NCI-H446 treated with DMSO at 0.1 percent for 48 hours (cell line): ENCODE results near the gene MBD3L4.
A peak's percentile ranks its signal among the peaks of the same experiment; 100 is the strongest.
"Not testable (repeated sequence)": the region's sequence is repeated elsewhere in the genome, so short reads cannot be mapped to it uniquely, and the experiment has no call there.

Experiments used
- DNase-seq: peaks from one replicate; lab custom pipeline; 2025; lab: John Stamatoyannopoulos, UW

Gene MBD3L4

DNA sequence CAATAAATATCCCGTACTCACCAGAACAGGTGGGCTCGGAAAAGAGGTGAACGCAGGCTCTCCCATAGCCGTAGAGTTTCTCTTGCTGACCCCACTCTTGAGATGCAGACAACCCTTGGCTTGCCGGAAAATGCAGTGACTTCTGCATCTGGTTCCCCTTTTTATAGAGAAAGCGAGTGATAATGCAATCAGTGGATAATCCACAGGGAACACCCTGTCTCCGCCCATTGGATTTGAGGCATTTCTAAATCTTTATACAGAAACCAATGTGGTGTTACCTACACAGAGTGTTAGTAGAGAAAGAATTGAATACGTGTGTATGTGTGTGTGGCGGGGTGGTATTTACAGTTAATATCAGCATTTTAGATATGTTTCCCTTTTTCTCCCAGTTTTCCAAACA lies at the start of gene MBD3L4:
Gene MBD3L4 (minus strand): TSS at position 101 of the 400 bp plus-strand sequence. CDS start 35 bp downstream, at position 66.
- not testable (repeated sequence) for DNase-seq

DNA sequence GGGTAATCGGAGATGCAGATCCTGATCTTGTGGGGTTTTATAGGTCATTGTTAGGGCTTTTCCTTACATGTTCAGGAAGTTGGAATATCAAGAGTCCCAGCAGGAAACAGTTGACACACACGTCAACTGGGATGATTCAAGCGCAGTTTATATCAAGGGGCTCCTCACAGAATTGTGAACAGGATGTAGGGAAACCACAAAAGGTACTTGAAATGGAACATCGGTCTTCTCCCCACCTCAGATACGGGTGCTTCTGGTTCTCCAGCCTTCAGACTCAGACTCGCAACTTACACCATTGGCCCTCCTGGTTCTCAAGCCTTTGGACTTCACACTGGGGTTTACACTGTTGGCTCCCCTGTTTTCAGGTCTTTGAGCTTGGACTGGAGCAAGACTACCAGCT lies 49.0 kb upstream of the MBD3L4 start:
- no peak for DNase-seq

DNA sequence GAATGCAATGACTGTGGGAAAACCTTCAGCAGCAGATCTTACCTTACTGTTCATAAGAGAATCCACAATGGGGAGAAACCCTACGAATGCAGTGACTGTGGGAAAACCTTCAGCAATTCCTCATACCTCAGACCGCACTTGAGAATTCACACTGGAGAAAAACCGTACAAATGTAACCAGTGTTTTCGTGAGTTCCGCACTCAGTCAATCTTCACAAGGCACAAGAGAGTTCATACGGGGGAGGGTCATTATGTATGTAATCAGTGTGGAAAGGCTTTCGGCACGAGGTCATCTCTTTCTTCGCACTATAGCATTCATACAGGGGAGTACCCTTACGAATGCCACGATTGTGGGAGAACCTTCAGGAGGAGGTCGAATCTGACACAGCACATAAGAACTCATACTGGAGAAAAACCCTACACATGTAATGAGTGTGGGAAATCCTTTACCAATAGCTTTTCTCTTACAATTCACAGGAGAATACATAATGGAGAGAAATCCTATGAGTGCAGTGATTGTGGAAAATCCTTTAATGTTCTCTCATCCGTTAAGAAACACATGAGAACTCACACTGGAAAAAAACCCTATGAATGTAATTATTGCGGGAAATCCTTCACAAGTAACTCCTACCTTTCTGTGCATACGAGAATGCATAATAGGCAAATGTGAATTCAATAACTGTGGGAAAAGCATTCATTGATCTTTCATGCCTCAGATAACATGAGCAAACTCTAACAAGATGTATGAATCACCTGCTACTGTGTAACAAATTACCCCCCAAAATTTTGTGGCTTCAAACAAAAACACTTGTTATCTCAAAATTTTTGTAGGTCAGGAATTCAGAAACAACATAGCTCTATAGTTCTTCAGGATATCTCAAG lies 43.3 kb upstream of the MBD3L4 start:
- DNase-seq: no peak

DNA sequence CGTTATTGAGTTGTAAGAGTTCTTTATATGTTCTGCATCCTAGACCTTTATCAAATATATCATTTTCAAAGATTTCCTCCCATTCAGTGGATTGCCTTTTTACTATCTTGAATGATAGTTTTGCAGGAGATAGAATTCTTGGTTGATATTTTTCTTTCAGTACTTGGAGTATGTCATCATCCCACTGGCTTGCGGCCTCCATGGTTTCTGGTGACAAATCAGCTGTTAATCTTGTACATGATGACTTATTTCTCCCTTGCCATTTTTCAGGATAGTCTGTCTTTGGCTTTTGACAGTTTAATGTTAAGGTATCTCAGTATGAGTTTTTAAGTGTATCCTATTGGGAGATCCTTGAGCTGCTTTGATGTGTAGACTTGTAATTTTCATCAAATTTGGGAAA lies 38.0 kb upstream of the MBD3L4 start:
- DNase-seq: no peak

DNA sequence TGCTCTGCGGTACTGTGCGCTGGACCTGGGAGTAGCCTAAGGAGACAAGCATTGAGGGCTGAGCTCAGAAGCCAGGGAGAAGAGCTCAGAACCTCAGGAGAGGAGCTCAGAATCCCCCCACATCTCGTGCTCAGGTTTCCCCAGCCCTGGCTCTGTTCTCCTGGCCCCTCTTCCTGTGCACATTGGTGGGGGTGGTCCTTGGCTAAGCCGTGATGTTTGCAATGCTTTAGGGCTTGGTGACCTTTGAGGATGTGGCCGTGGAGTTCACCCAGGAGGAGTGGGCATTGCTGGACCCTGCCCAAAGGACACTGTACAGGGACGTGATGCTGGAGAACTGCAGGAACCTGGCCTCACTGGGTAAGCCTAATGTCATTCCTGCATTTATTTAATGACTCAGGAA lies 36.2 kb upstream of the MBD3L4 start:
- DNase-seq: no peak

DNA sequence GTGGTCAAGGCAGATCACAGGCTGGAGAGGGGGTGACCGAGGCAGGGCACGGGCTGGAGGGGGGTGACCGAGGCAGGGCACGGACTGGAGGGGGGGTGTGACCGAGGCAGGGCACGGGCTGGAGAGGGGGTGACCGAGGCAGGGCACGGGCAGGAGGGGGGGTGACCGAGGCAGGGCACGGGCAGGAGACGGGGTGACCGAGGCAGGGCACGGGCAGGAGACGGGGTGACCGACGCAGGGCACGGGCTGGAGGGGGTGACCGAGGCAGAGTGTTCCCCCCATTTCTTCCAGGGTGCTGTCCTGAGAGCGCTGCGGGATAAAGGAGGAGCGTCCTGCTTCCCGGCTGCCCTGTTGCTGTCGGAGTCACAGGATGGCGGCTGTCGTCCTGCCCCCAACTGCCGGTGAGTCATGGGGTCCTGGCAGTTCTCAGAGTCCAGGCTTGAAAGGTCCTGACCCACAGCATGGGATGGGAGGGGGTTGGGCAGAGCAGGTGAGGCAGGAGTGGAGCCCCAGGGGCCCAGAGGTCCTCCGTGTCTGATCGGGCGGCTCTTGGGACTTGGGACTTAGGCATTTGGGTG lies 34.8 kb upstream of the MBD3L4 start:
- no peak for DNase-seq

DNA sequence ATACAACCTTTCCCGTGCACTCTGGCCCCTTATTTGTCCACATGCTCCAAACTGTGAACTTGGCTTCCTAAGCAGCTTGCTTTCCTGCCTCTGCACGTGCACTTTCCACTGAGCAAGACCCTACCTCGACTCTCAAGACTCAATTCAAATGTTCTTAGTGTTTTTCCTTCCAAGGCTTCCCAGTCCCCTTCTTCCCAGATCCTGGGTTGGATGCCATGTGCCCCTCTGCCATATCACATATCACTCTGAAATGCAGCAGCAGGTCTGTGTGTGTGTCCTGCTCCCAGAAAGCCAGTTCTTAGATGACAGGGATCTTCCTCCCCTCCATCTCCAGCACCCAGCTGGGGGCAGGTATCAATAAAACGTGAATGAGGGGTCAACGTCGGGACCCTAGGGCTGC lies 32.6 kb upstream of the MBD3L4 start:
- DNase-seq: no peak

DNA sequence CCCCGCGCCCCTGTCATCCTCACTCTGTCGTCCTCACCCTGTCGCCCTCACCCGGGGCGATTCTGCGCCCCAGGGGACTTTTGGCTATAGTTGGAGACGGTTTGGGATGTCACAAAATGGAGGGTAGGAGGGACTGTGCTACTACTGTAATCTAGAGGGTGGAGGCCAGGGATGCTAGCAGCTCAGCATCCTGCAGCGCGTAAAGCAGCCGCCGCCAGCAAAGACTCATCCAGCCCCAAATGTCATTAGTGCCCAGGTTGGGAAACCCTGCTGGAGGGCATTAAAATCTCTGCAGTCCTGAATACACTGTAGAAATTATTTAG lies 29.9 kb upstream of the MBD3L4 start:
- DNase-seq: no peak

DNA sequence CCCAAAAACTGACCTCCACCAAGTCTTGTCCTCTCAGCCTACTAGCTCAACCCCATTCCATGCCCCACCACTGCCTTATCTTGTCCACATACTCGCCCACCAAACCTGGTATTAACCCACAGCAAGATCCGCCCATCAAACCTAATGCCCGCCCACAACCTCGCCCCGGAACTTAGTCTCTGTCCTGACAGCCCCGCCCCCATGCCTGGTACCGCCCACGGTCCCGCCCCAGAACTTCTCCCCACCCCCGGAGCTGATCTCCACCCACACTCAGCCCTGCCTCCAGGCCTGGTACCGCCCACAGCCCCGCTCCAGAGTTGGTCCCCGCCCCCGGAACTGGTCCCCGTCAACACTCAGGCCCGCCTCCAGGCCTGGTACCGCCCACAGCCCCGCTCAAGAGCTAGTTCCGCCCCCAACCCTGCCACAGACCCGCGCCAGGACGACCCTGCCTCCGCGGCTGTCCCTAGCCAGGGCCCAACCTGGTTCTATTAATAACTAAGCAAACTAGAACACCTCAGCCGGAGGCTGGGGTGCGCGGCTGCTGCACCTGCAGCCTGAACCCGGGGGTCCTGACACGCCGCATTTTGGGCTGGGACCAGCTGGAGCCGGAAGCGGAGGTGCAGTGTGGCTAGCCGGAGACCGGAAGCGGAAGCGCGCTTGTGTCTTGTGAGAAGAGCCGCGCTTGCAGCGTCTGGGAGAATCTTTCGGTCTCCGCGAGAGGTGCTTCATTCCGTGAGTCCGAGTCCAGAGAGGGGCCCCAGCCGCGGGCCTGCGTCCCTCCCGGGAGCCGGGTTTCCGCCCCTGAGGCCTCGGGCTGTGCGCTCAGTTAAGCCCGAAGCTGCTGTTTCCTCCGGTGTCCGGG lies 29.3 kb upstream of the MBD3L4 start, which contains the start of gene ZNF557:
Gene ZNF557 (plus strand): TSS at position 662 of the 862 bp plus-strand sequence. CDS start 5,372 bp downstream, outside the sequence.
- DNase-seq: peak; percentile 93

DNA sequence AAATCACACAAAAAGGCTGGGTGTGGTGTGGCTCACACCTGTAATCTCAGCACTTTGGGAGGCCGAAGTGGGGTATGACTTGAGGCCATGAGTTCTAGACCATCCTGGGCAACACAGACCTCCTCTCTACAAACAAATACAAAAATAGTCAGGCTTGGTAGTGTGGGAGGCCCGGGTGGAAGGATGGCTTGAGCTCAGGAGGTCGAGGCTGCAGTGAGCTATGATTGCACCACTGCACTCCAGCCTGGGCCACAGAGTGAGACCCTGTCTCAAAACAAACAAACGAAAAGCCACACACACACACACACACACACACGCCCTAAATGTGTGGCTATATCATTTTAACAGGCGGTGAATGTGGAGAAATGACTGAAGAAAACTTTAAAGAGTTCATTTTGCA lies 28.6 kb upstream of the MBD3L4 start:
- DNase-seq: no peak

DNA sequence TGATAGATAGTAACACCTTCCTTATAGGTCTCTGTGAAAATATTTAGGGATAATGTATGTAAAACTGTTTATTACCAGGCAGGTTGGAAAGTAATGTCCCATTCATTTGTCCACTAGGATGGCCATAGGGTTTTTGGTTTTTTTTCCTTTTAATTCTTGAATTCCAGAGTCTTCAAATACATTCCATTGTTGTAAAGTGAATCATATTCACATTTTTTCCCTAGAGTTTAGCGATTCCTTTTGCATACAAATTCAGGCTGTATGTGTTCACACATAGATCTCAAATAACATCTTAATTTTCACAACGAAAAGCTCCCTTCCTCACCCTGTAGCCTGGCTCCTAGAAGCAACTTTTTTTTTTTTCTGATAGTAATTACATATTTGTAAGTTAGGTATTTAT lies 27.7 kb upstream of the MBD3L4 start:
- no peak for DNase-seq

DNA sequence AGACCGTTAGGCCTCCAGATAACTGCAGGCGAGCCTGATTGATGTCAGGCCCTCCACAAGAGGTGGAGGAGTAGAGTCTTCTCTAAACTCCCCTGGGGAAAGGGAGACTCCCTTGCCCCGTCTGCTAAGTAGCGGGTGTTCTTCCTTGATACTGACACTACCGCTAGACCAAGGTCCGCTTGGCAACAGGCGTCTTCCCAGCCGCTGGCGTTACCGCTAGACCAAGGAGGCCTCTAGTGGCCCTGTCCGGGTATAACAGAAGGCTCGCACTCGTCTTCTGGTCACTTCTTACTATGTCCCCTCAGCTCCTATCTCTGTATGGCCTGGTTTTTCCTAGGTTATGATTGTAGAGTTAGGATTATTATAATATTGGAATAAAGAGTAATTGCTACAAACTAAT lies 27.1 kb upstream of the MBD3L4 start:
- not testable (repeated sequence) for DNase-seq

DNA sequence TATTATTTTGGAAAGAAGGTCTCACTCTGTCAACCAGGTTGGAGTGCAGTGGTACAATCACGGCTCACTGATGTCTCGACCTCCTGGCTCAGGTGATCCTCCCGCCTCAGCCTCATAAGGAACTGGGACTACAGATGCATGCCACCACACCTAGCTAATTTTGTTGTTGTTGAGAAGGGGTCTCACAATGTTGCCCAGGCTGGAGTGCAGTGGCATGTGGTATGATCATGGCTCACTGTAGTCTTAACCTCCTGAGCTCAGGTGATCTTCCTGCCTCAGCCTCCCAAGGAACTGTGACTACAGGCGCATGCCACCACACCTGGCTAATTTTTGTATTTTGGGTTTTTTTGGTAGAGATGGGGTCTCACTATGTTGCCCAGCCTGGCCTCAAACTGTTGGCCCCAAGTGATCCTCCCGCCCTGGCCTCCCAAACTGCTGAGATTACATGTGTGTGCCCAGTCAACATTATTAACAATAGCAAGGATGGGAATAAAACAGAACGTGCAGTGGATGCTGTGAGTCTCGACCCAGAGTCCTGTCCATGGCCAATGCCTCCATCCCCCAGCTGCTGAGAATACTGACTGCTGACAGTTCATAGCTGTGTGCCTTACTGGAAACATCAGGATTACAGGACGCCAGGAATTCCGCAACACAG lies 23.9 kb upstream of the MBD3L4 start:
- no peak for DNase-seq

DNA sequence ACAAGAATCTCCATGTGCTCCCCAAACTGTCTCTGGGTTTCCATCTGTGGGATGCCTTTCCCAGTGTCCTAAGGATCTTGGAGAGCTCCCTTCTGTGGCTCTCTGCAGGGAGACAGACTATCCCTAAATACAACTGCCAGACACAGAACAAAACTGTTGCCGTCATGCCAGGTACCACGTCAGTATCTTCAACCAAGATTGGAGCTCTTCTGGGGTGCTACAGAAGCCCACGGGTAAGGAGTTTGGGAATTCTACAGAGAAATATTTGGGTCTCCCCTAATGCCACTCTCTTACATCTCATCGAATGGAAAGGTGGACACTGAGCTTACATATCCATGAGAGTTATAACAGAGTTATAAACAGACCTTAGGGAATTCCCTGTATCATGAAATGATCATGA lies 23.4 kb upstream of the MBD3L4 start:
- no peak for DNase-seq

DNA sequence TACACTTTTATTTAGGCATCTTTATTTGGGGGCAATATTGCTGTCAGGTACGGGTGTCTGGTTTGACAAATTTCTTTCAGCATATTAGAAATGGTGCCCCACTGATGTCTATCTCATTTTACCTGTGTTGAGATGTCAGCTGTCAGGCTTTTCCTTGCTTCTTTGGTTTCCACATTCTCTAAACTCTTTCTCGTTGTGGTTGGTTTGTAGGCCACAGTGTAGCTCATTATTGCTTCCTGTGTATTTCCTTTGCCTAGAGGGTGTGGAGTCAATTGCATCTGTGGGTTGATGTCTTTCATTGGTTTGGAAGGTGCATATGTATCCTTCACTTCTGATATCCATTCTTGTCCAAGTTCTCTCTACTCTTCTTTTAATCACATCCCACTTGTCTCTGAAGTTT lies 20.0 kb upstream of the MBD3L4 start:
- not testable (repeated sequence) for DNase-seq

DNA sequence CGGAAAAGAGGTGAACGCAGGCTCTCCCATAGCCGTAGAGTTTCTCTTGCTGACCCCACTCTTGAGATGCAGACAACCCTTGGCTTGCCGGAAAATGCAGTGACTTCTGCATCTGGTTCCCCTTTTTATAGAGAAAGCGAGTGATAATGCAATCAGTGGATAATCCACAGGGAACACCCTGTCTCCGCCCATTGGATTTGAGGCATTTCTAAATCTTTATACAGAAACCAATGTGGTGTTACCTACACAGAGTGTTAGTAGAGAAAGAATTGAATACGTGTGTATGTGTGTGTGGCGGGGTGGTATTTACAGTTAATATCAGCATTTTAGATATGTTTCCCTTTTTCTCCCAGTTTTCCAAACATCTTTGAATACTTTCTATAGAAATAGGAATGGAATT lies 18.6 kb upstream of the MBD3L4 start, which contains the start of gene MBD3L3:
Gene MBD3L3 (minus strand): TSS at position 101 of the 400 bp plus-strand sequence. CDS start 71 bp downstream, at position 30.
- not testable (repeated sequence) for DNase-seq

DNA sequence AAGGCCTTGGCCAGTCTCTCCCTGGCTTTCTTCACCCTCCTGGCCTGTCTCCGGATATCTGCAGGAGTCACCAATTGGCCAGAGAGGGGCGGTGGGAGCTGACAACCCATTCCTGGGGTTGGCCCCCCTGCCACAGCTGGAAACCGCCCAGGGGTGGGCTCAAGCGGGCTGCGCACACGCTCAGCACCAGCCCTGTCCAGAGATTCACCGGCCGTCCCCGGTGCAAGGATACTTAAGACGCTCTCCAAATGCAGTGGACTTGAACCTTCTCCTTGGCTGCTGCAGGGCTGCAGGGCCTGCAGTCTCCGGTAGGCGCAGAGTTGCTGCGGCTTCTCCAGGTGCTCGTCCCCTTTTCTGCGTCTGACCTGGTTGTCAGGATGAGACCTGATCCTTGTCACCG lies 16.4 kb upstream of the MBD3L4 start:
- not testable (repeated sequence) for DNase-seq

DNA sequence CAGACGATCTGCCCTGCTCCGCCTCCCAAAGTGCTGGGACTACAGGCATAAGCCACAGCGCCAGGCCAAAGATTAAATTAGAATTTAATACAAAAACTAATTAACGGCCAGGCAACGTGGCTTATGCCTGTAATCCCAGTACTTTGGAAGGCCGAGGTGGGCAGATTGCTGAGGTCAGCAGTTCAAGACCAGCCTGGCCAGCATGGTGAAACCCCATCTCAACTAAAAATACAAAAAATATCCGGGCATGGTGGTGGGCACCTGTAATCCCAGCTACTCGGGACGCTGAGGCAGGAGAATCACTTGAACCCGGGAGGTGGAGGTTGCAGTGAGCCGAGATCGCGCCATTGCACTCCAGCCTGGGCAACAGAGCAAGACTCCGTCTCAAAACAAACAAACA lies 15.7 kb upstream of the MBD3L4 start:
- not testable (repeated sequence) for DNase-seq

DNA sequence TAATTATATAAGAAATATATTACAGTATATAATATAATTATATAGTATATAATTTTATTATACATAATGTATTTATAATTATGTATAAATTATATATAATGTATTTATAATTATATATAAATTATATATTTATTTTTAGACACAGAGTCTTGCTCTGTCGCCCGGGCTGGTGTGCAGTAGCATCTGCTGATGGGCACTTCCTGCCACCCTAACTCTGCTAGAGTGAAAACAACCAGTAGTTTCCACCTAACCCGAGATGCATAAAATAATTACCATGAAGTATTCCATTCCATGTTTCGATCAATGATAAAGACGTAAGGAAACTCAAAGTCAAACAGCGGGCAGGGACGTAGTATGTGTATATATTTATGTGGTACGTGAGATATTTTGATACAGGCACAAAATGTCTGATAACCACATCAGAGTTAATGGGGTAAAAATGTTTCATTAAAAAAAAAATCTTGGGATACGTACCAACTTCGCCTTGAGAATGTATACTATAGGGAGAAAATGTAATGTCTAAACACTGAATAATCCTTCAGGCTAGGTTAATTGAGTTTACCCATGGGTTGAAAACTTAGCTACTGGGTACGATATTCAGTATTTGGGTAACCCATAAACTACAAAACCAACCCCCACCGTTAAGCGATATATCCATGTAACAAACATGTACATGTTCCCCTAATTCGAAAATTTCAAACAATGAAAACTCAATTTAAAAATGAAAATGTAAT lies 14.8 kb upstream of the MBD3L4 start:
- not testable (repeated sequence) for DNase-seq

DNA sequence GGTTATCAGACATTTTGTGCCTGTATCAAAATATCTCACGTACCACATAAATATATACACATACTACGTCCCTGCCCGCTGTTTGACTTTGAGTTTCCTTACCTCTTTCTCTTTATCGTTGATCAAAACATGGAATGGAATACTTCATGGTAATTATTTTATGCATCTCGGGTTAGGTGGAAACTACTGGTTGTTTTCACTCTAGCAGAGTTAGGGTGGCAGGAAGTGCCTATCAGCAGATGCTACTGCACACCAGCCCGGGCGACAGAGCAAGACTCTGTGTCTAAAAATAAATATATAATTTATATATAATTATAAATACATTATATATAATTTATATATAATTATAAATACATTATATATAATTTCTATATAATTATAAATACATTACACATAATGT lies 12.9 kb upstream of the MBD3L4 start:
- DNase-seq: not testable (repeated sequence)

DNA sequence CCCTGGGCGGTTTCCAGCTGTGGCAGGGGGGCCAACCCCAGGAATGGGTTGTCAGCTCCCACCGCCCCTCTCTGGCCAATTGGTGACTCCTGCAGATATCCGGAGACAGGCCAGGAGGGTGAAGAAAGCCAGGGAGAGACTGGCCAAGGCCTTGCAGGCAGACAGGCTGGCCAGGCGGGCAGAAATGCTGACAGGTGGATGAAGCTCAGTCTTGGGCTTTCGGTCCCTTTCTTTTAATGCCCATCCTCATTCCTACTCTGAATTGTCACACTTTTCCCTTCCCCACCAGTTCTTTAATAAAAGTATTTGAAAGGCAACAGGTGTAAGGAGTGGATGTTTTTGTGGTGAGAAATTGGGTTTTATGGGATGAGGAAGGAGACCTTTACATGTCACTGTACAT lies 11.4 kb upstream of the MBD3L4 start:
- DNase-seq: not testable (repeated sequence)
